A549 (cell line): ENCODE results near the gene DNM3. TPM values are rescaled to one million over a fixed set of nuclear protein-coding genes. Genes with fewer than 3 reads are reported as not detected.

Source experiments
- ATAC-seq, 2 experiments: fragments of 200-7000 bp in 1 of 2; fragments of >200 bp in 1 of 2; cut with Nextera tagmentation in 1 of 2; cut with Tn5 transposase in 1 of 2; 3 replicates each; pipeline versions ENCODE4 v1.8.0 to v1.9.1; 2018 to 2020; ENCODE audit warnings: mild to moderate bottlenecking in 1 of 2, moderate library complexity in 1 of 2
- CTCF ChIA-PET: fragments of 300-600 bp; sonication (Branson Sonifier 250); formaldehyde crosslinking; extraction: SDS; loops from one replicate; lab custom pipeline; 2021; ENCODE audit warnings: antibody characterized with exemption, inconsistent platforms; lab: Yijun Ruan, JAX
- POLR2A ChIA-PET: fragments of 350-600 bp; formaldehyde crosslinking; extraction: SDS; loops from one replicate; lab custom pipeline; 2021; ENCODE audit warnings: antibody characterized with exemption, inconsistent platforms; lab: Yijun Ruan, JAX
- DNase-seq, 2 experiments: peaks; one replicate each; pipeline versions ENCODE4 v3.0.0 to v3.0.0-alpha.2; 2011 to 2016; ENCODE audit warnings: low read depth in 1 of 2, low spot score in 1 of 2
- FAIRE-seq: peaks from 2 replicates; lab custom pipeline; 2011; peaks lifted over from hg19 to GRCh38; lab: Jason Lieb, UNC
- H3K27ac ChIP-seq, 2 experiments: fragments of >200 bp; sonication (Bioruptor Twin); formaldehyde crosslinking; 3 replicates each; pipeline ENCODE4 v1.5.1; 2016 to 2017
- H3K4me1 ChIP-seq: fragments of >200 bp; sonication (Bioruptor Twin); formaldehyde crosslinking; 3 replicates; pipeline ENCODE4 v1.6.1; 2016
- H3K4me2 ChIP-seq: fragments of >200 bp; sonication (Bioruptor Twin); formaldehyde crosslinking; 3 replicates; pipeline ENCODE4 v1.6.1; 2016
- H3K4me3 ChIP-seq: fragments of >200 bp; sonication (Bioruptor Twin); formaldehyde crosslinking; 3 replicates; pipeline ENCODE4 v1.5.1; 2016
- H3K9me3 ChIP-seq: fragments of >200 bp; sonication (Bioruptor Twin); formaldehyde crosslinking; 3 replicates; pipeline ENCODE4 v1.6.1; 2016
- CBX8 ChIP-seq: fragments of 200-600 bp; sonication (generic); IDR thresholded peaks from 2 replicates; pipeline ENCODE4 v1.6.1; 2016
- FOSB ChIP-seq: fragments of 250-450 bp; sonication (Bioruptor Pico); IDR thresholded peaks from 2 replicates; pipeline ENCODE4 v1.5.0; 2020; ENCODE audit warnings: mild to moderate bottlenecking, moderate library complexity
- FOXS1 ChIP-seq: fragments of 250-450 bp; sonication (Bioruptor Pico); IDR thresholded peaks from 2 replicates; pipeline ENCODE4 v1.5.0; 2020; ENCODE audit warnings: mild to moderate bottlenecking, moderate library complexity
- HOXA7 ChIP-seq: fragments of 250-450 bp; sonication (Bioruptor Pico); IDR thresholded peaks from 2 replicates; pipeline ENCODE4 v1.5.0; 2020; ENCODE audit warnings: mild to moderate bottlenecking, moderate library complexity
- HOXB13 ChIP-seq: fragments of 250-450 bp; sonication (Bioruptor Pico); IDR thresholded peaks from 2 replicates; pipeline ENCODE4 v1.5.0; 2020; ENCODE audit warnings: low read depth, mild to moderate bottlenecking, moderate library complexity
- JUNB ChIP-seq: fragments of >200 bp; sonication (Bioruptor Twin); formaldehyde crosslinking; IDR thresholded peaks from 2 replicates; pipeline ENCODE4 v1.6.1; 2016
- KDM5A ChIP-seq: fragments of 200-600 bp; sonication (generic); IDR thresholded peaks from 2 replicates; pipeline ENCODE4 v1.6.1; 2016; ENCODE audit warnings: antibody characterized with exemption, mild to moderate bottlenecking
- MAFK ChIP-seq: fragments of 450-650 bp; IDR thresholded peaks from 2 replicates; pipeline ENCODE4 v1.6.1; 2014; ENCODE audit not compliant: partially characterized antibody
- MAZ ChIP-seq: fragments of 150-350 bp; IDR thresholded peaks from 2 replicates; pipeline ENCODE4 v1.6.1; 2014; ENCODE audit warnings: antibody characterized with exemption, low read depth, low read length, borderline replicate concordance
- NR3C1 ChIP-seq: fragments of >200 bp; sonication (Bioruptor Twin); formaldehyde crosslinking; IDR thresholded peaks from 3 replicates; pipeline ENCODE4 v1.6.1; 2017
- POLR2A ChIP-seq: IDR thresholded peaks from 2 replicates; pipeline ENCODE4 v1.6.1; 2012; ENCODE audit warnings: mild to moderate bottlenecking, low read length
- RAD21 ChIP-seq, 2 experiments: fragments of >200 bp in 1 of 2; sonication (Bioruptor Twin) in 1 of 2; formaldehyde crosslinking in 1 of 2; IDR thresholded peaks in 1 of 2; conservative IDR thresholded peaks in 1 of 2; 2 replicates in 1 of 2; 3 replicates in 1 of 2; pipeline ENCODE4 v1.6.1; 2012 to 2018; ENCODE audit warnings: inconsistent platforms in 1 of 2
- RARB ChIP-seq: fragments of 250-450 bp; sonication (Bioruptor Pico); IDR thresholded peaks from 2 replicates; pipeline ENCODE4 v1.8.0; 2021; ENCODE audit warnings: mild to moderate bottlenecking, moderate library complexity
- RCOR1 ChIP-seq: fragments of 150-350 bp; IDR thresholded peaks from 2 replicates; pipeline ENCODE4 v1.6.1; 2014; ENCODE audit warnings: antibody characterized with exemption, low read length, low read depth
- RNF2 ChIP-seq: fragments of 200-600 bp; sonication (generic); IDR thresholded peaks from 2 replicates; pipeline ENCODE4 v1.6.1; 2016; ENCODE audit warnings: low read depth, mild to moderate bottlenecking, antibody characterized with exemption, moderate library complexity, borderline replicate concordance
- WGBS: methylation state at CpG from one replicate; pipeline ENCODE4 v1.1.6; 2017; ENCODE audit errors: missing lambda C conversion rate; 5-methylcytosine and 5-hydroxymethylcytosine counted together
- polyA plus RNA-seq, 4 experiments: library from polyadenylated mRNA; depleted of rRNA in 3 of 4; stranded (reverse); fragments of >200 nt; fragmentation: RNase III in 1 of 4; extraction: RNeasy Plus Mini Kit Qiagen cat#74134 plus additional on column Dnase treatment in 1 of 4; gene quantifications; 2 replicates in 3 of 4; 3 replicates in 1 of 4; pipeline ENCODE4 v1.2.3, GENCODE V29; 2011 to 2017
- TF ChIP-seq, protein P1 (sequence below): IDR thresholded peaks from 2 replicates; pipeline ENCODE4 v1.6.1; 2012; ENCODE audit warnings: low read depth, borderline replicate concordance
- TF ChIP-seq, protein P2 (sequence below): IDR thresholded peaks from 2 replicates; pipeline ENCODE4 v1.6.1; 2012
- TF ChIP-seq, protein P3 (sequence below): IDR thresholded peaks from 2 replicates; pipeline ENCODE4 v1.6.1; 2012
- TF ChIP-seq, protein P4 (sequence below): fragments of 450-650 bp; IDR thresholded peaks from 2 replicates; pipeline ENCODE4 v1.6.1; 2014; ENCODE audit warnings: antibody characterized with exemption
- TF ChIP-seq, protein P5 (sequence below): fragments of >200 bp; sonication (Bioruptor Twin); formaldehyde crosslinking; IDR thresholded peaks from 2 replicates; pipeline ENCODE4 v1.6.1; 2016
- TF ChIP-seq, protein P6 (sequence below): fragments of >200 bp; sonication (Bioruptor Twin); formaldehyde crosslinking; IDR thresholded peaks from 3 replicates; pipeline ENCODE4 v1.6.1; 2016

The DNM3 gene
- polyA plus RNA-seq, 2 of the 4 experiments (the other 2 are of a cell fraction) = 0.57 to 1.5 TPM

DNA sequence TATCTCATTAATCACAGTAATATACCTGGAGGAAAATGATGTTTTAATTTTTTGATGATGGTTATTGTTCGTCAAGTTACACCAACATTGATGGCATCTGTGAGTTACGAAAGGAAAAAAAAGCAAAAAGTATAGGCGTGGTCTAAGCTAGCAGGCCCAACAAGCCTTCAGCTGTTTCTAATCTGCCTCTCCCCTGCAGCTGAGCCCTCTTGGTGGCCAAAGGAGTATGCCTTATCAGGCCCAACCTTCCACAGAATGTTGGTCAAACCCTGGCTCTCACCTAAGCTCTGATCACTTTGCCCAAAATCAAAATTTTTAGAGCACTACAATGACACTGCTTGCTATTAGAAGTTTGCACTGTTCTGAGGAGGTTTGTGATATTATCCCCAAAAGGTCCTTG lies 584.0 kb downstream of the DNM3 start:
- H3K27ac ChIP-seq = no peak overlapping the region
- FAIRE-seq (no peak), ATAC-seq (no peak), DNase-seq (no peak)
- POLR2A ChIA-PET = no interaction called here
- no peak overlapping the region for H3K4me2 ChIP-seq
- no peaks in the 10 kb centered on the region for H3K9me3 ChIP-seq
- no peak overlapping the region for H3K4me3 ChIP-seq
- TF ChIP-seq HOXB13 (no peak), RAD21 (conservative IDR thresholded peaks at IDR 0.05 in 1 of 2, IDR thresholded peaks at IDR 0.05 in 1 of 2) (no peak), MAFK (no peak)
- 84% methylated on average over 3 of the region's 3 CpGs for WGBS
- no peaks in the 10 kb centered on the region for H3K4me1 ChIP-seq
- CTCF ChIA-PET = interaction anchor here (1.1 to 3.2 kb wide), 2 partner anchors 294 to 423 kb away, joined by 4 to 13 read pairs; no protein-coding TSS in a partner anchor

DNA sequence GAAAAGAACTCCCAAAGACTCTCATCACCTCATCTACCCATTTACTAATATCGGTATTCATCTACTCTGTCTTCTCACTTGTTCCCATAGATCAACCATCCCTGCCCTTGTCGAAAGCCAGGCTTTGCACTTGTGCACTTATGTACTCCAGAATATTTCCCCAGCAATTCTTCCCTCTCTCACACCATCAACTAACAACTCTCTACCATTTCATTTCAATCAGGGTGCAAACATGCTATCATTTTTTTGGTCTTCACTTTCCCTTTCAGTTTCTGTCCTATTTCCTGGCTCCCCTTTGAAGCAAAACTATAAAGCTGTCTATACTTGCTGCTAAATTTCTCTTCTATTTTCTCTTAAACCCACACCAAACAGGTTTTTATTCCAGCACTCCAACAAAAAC lies 585.9 kb downstream of the DNM3 start:
- WGBS = 86% methylated on average over 2 of the region's 2 CpGs
- DNase-seq (no peak), ATAC-seq (no peak), FAIRE-seq (no peak)
- H3K4me2 ChIP-seq = no peak overlapping the region
- H3K9me3 ChIP-seq = no peaks in the 10 kb centered on the region
- no peak overlapping the region for H3K4me3 ChIP-seq
- POLR2A ChIA-PET = no interaction called here
- H3K4me1 ChIP-seq = no peaks in the 10 kb centered on the region
- H3K27ac ChIP-seq = no peak overlapping the region
- CTCF ChIA-PET = interaction anchor here (0.6 to 1.8 kb wide), 3 partner anchors 11 to 627 kb away, joined by 3 to 6 read pairs (median 6); no protein-coding TSS in a partner anchor
- TF ChIP-seq, protein P1, sequence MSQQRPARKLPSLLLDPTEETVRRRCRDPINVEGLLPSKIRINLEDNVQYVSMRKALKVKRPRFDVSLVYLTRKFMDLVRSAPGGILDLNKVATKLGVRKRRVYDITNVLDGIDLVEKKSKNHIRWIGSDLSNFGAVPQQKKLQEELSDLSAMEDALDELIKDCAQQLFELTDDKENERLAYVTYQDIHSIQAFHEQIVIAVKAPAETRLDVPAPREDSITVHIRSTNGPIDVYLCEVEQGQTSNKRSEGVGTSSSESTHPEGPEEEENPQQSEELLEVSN = no peak
- TF ChIP-seq RNF2 = no peak
- no peak for TF ChIP-seq MAZ
- TF ChIP-seq HOXB13 = no peak
- TF ChIP-seq, protein P2, sequence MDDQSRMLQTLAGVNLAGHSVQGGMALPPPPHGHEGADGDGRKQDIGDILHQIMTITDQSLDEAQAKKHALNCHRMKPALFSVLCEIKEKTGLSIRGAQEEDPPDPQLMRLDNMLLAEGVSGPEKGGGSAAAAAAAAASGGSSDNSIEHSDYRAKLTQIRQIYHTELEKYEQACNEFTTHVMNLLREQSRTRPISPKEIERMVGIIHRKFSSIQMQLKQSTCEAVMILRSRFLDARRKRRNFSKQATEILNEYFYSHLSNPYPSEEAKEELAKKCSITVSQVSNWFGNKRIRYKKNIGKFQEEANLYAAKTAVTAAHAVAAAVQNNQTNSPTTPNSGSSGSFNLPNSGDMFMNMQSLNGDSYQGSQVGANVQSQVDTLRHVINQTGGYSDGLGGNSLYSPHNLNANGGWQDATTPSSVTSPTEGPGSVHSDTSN = no peak
- no peak for TF ChIP-seq RCOR1
- TF ChIP-seq, protein P3, sequence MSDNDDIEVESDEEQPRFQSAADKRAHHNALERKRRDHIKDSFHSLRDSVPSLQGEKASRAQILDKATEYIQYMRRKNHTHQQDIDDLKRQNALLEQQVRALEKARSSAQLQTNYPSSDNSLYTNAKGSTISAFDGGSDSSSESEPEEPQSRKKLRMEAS = no peak
- no peak for TF ChIP-seq CBX8
- no peak for TF ChIP-seq FOXS1 (CRISPR knock-in tag)
- TF ChIP-seq RARB = no peak
- no peak for TF ChIP-seq NR3C1
- TF ChIP-seq, protein P4, sequence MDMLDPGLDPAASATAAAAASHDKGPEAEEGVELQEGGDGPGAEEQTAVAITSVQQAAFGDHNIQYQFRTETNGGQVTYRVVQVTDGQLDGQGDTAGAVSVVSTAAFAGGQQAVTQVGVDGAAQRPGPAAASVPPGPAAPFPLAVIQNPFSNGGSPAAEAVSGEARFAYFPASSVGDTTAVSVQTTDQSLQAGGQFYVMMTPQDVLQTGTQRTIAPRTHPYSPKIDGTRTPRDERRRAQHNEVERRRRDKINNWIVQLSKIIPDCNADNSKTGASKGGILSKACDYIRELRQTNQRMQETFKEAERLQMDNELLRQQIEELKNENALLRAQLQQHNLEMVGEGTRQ = no peak
- no peak for TF ChIP-seq KDM5A
- TF ChIP-seq HOXA7 = no peak
- TF ChIP-seq, protein P5, sequence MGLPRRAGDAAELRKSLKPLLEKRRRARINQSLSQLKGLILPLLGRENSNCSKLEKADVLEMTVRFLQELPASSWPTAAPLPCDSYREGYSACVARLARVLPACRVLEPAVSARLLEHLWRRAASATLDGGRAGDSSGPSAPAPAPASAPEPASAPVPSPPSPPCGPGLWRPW = no peak
- TF ChIP-seq POLR2A = no peak
- TF ChIP-seq FOSB (CRISPR knock-in tag) = no peak
- TF ChIP-seq JUNB = no peak
- TF ChIP-seq, protein P6, sequence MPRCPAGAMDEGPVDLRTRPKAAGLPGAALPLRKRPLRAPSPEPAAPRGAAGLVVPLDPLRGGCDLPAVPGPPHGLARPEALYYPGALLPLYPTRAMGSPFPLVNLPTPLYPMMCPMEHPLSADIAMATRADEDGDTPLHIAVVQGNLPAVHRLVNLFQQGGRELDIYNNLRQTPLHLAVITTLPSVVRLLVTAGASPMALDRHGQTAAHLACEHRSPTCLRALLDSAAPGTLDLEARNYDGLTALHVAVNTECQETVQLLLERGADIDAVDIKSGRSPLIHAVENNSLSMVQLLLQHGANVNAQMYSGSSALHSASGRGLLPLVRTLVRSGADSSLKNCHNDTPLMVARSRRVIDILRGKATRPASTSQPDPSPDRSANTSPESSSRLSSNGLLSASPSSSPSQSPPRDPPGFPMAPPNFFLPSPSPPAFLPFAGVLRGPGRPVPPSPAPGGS = no peak
